GM23338 (cell line): ENCODE measurements around the gene PLCG2. TPM values are rescaled to one million over a fixed set of nuclear protein-coding genes. Genes with fewer than 3 reads are reported as not detected.

Experiments used
- ATAC-seq: fragments of 200-7000 bp; cut with Tn5 transposase; 3 replicates; pipeline ENCODE4 v1.9.1; 2020
- DNase-seq: peaks from one replicate; pipeline ENCODE4 v3.0.0-alpha.2; 2015; ENCODE audit warnings: low spot score
- H2AFZ ChIP-seq: fragments of 200-600 bp; sonication (generic); 2 replicates; pipeline ENCODE4 v1.8.0; 2016; ENCODE audit warnings: antibody characterized with exemption, mild to moderate bottlenecking, moderate library complexity
- H3F3A ChIP-seq: fragments of 200-600 bp; sonication (generic); replicated peaks from 2 replicates; pipeline ENCODE4 v1.8.0; 2017; ENCODE audit warnings: antibody characterized with exemption, mixed run types, low read depth
- H3K27ac ChIP-seq: fragments of 200-600 bp; sonication (generic); 2 replicates; pipeline ENCODE4 v1.6.1; 2016; ENCODE audit warnings: low read depth
- H3K27me3 ChIP-seq: fragments of 200-600 bp; sonication (generic); 2 replicates; pipeline ENCODE4 v1.8.0; 2016; ENCODE audit warnings: mild to moderate bottlenecking, mixed run types, moderate library complexity; ENCODE audit not compliant: insufficient read depth
- H3K36me3 ChIP-seq: fragments of 200-600 bp; sonication (generic); 2 replicates; pipeline ENCODE4 v1.8.0; 2016; ENCODE audit warnings: mild to moderate bottlenecking; ENCODE audit not compliant: insufficient read depth
- H3K4me1 ChIP-seq: fragments of 200-600 bp; sonication (generic); 2 replicates; pipeline ENCODE4 v1.8.0; 2016; ENCODE audit warnings: mild to moderate bottlenecking, moderate library complexity; ENCODE audit not compliant: insufficient read depth
- H3K4me2 ChIP-seq: fragments of 200-600 bp; sonication (generic); 2 replicates; pipeline ENCODE4 v1.7.1; 2017; ENCODE audit warnings: mixed run types
- H3K4me3 ChIP-seq: fragments of 200-600 bp; sonication (generic); 2 replicates; pipeline ENCODE4 v1.6.1; 2016; ENCODE audit warnings: mixed run types
- H3K79me2 ChIP-seq: fragments of 200-600 bp; sonication (generic); replicated peaks from 2 replicates; pipeline ENCODE4 v1.8.0; 2017; ENCODE audit warnings: mild to moderate bottlenecking; ENCODE audit not compliant: insufficient read depth
- H3K9me2 ChIP-seq: fragments of 200-600 bp; sonication (generic); 2 replicates; pipeline ENCODE4 v1.8.0; 2017; ENCODE audit not compliant: insufficient read depth
- H4K20me1 ChIP-seq: fragments of 200-600 bp; sonication (generic); replicated peaks from 2 replicates; pipeline ENCODE4 v1.8.0; 2017; ENCODE audit warnings: mild to moderate bottlenecking; ENCODE audit not compliant: insufficient read depth
- H3K27ac Mint-ChIP-seq: 2 replicates; pipeline ENCODE4 v1.8.0; 2020; ENCODE audit warnings: inconsistent platforms, mild to moderate bottlenecking, moderate library complexity, mixed read lengths
- H3K27me3 Mint-ChIP-seq: 3 replicates; pipeline ENCODE4 v1.8.0; 2022; ENCODE audit warnings: low read depth, mild to moderate bottlenecking, moderate library complexity, mixed read lengths, inconsistent platforms; ENCODE audit not compliant: insufficient read depth, poor library complexity
- H3K36me3 Mint-ChIP-seq: 3 replicates; pipeline ENCODE4 v1.8.0; 2021; ENCODE audit warnings: low read depth, mild to moderate bottlenecking, inconsistent platforms, moderate library complexity, mixed read lengths
- H3K4me1 Mint-ChIP-seq: 3 replicates; pipeline ENCODE4 v1.8.0; 2020; ENCODE audit warnings: mild to moderate bottlenecking, inconsistent platforms, mixed read lengths
- H3K4me3 Mint-ChIP-seq: 3 replicates; pipeline ENCODE4 v1.8.0; 2021; ENCODE audit warnings: moderate library complexity, mild to moderate bottlenecking, inconsistent platforms, mixed read lengths
- H3K9me3 Mint-ChIP-seq: 3 replicates; pipeline ENCODE4 v1.8.0; 2020; ENCODE audit warnings: moderate library complexity, mild to moderate bottlenecking, inconsistent platforms, mixed read lengths
- CREB1 ChIP-seq: fragments of 250-450 bp; sonication (Bioruptor Pico); IDR thresholded peaks from 2 replicates; pipeline ENCODE4 v1.5.0; 2020; ENCODE audit warnings: low read depth, mild to moderate bottlenecking, moderate library complexity
- EZH2 ChIP-seq: fragments of 200-600 bp; sonication (generic); IDR thresholded peaks from one replicate; pipeline ENCODE4 v1.8.0; 2017; ENCODE audit warnings: antibody characterized with exemption, mild to moderate bottlenecking, low read depth; ENCODE audit not compliant: unreplicated experiment
- EZH2phosphoT487 ChIP-seq: fragments of 200-600 bp; sonication (generic); IDR thresholded peaks from one replicate; pipeline ENCODE4 v1.8.1; 2018; ENCODE audit warnings: antibody characterized with exemption; ENCODE audit not compliant: unreplicated experiment
- JUNB ChIP-seq: IDR thresholded peaks from one replicate; pipeline ENCODE4 v1.6.1; 2016; ENCODE audit warnings: antibody characterized with exemption; ENCODE audit not compliant: unreplicated experiment
- NANOG ChIP-seq: IDR thresholded peaks from 2 replicates; pipeline ENCODE4 v1.6.1; 2016; ENCODE audit warnings: antibody characterized with exemption, borderline replicate concordance
- POLR2AphosphoS5 ChIP-seq: IDR thresholded peaks from 2 replicates; pipeline ENCODE4 v1.6.1; 2016; ENCODE audit warnings: antibody characterized with exemption, low read depth
- STAT1 ChIP-seq: IDR thresholded peaks from one replicate; pipeline ENCODE4 v1.6.1; 2016; ENCODE audit warnings: antibody characterized with exemption; ENCODE audit not compliant: unreplicated experiment
- ZNF114 ChIP-seq: fragments of 250-450 bp; sonication (Bioruptor Pico); IDR thresholded peaks from 2 replicates; pipeline ENCODE4 v1.5.0; 2020; ENCODE audit warnings: mild to moderate bottlenecking, moderate library complexity
- ZNF331 ChIP-seq: fragments of 250-450 bp; sonication (Bioruptor Pico); IDR thresholded peaks from 2 replicates; pipeline ENCODE4 v1.5.0; 2020; ENCODE audit warnings: low read depth, mild to moderate bottlenecking, moderate library complexity
- polyA plus RNA-seq: library from polyadenylated mRNA; unstranded; fragments of >200 nt; fragmentation: Nextera tagmentation; extraction: Ambion mirVana; gene quantifications from 2 replicates; pipeline ENCODE4 v1.2.1, GENCODE V29; 2016
- total RNA-seq: library from RNA; depleted of rRNA; stranded (reverse); fragments of >200 nt; shearing (Covaris generic); gene quantifications from 2 replicates; pipeline ENCODE4 v1.2.3, GENCODE V29; 2014
- TF ChIP-seq, protein P1 (sequence below), 2 experiments: fragments of 200-600 bp in 1 of 2; sonication (generic) in 1 of 2; conservative IDR thresholded peaks; 2 replicates each; pipeline versions ENCODE4 v1.5.1 to v1.6.1; 2016 to 2017; ENCODE audit warnings: antibody characterized with exemption in 2 of 2, low read depth in 2 of 2, mild to moderate bottlenecking in 2 of 2, moderate library complexity in 1 of 2
- TF ChIP-seq, protein P2 (sequence below): fragments of 250-450 bp; sonication (Bioruptor Pico); IDR thresholded peaks from 2 replicates; pipeline ENCODE4 v1.5.0; 2020; ENCODE audit warnings: mild to moderate bottlenecking, moderate library complexity
- TF ChIP-seq, protein P3 (sequence below): IDR thresholded peaks from one replicate; pipeline ENCODE4 v1.6.1; 2018; ENCODE audit warnings: antibody characterized with exemption; ENCODE audit not compliant: unreplicated experiment
- TF ChIP-seq, protein P4 (sequence below): IDR thresholded peaks from 2 replicates; pipeline ENCODE4 v1.6.1; 2016; ENCODE audit warnings: antibody characterized with exemption

Gene PLCG2
- total and polyA plus RNA-seq, 2 experiments from 2014 or later, result 2.4 to 5.9 TPM

DNA sequence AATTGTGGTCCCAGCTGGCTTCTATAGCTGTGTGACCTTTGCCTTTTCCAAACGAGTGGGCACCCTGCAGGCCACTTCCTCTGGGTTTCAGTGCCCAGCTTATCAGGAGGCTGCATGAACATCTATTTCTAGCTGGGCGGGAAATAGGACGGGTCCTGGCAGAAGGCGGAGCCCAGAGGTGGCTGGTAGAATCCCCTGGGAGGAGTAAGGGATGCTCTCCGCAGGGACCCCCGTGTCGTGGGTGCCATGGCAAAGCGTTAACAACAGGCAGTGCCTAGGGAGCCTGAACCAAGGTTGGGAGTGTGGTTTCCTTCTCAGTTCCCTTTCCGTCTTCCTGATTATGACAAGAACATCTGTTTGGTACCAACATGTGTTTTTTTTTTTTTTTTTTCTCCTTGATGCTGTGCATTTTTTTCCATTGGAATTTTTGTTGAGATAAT is 58.2 kb downstream of the PLCG2 start:
- no peak overlapping the region for H3K4me2 ChIP-seq
- H3K27me3 ChIP-seq, result no peaks in the 10 kb centered on the region
- H3K79me2 ChIP-seq, result no peaks in the 10 kb centered on the region
- Mint-ChIP-seq H3K36me3 (no peaks in the 10 kb centered on the region), H3K4me3 (no peak overlapping the region), H3K4me1 (peaks cover 11% of the 10 kb centered on the region), H3K27me3 (peaks cover 9% of the 10 kb centered on the region), H3K27ac (no peak overlapping the region), H3K9me3 (no peaks in the 10 kb centered on the region)
- H2AFZ ChIP-seq, result no peak overlapping the region
- ATAC-seq, result no peak
- no peak for DNase-seq
- H3F3A ChIP-seq, result no peaks in the 10 kb centered on the region
- TF ChIP-seq JUNB, result no peak
- TF ChIP-seq, protein P1, sequence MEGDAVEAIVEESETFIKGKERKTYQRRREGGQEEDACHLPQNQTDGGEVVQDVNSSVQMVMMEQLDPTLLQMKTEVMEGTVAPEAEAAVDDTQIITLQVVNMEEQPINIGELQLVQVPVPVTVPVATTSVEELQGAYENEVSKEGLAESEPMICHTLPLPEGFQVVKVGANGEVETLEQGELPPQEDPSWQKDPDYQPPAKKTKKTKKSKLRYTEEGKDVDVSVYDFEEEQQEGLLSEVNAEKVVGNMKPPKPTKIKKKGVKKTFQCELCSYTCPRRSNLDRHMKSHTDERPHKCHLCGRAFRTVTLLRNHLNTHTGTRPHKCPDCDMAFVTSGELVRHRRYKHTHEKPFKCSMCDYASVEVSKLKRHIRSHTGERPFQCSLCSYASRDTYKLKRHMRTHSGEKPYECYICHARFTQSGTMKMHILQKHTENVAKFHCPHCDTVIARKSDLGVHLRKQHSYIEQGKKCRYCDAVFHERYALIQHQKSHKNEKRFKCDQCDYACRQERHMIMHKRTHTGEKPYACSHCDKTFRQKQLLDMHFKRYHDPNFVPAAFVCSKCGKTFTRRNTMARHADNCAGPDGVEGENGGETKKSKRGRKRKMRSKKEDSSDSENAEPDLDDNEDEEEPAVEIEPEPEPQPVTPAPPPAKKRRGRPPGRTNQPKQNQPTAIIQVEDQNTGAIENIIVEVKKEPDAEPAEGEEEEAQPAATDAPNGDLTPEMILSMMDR (conservative IDR thresholded peaks at IDR 0.05; ENCODE audit: low read depth in 2 of 2), result no peak
- TF ChIP-seq STAT1, result no peak
- TF ChIP-seq EZH2phosphoT487, result no peak
- TF ChIP-seq, protein P2, sequence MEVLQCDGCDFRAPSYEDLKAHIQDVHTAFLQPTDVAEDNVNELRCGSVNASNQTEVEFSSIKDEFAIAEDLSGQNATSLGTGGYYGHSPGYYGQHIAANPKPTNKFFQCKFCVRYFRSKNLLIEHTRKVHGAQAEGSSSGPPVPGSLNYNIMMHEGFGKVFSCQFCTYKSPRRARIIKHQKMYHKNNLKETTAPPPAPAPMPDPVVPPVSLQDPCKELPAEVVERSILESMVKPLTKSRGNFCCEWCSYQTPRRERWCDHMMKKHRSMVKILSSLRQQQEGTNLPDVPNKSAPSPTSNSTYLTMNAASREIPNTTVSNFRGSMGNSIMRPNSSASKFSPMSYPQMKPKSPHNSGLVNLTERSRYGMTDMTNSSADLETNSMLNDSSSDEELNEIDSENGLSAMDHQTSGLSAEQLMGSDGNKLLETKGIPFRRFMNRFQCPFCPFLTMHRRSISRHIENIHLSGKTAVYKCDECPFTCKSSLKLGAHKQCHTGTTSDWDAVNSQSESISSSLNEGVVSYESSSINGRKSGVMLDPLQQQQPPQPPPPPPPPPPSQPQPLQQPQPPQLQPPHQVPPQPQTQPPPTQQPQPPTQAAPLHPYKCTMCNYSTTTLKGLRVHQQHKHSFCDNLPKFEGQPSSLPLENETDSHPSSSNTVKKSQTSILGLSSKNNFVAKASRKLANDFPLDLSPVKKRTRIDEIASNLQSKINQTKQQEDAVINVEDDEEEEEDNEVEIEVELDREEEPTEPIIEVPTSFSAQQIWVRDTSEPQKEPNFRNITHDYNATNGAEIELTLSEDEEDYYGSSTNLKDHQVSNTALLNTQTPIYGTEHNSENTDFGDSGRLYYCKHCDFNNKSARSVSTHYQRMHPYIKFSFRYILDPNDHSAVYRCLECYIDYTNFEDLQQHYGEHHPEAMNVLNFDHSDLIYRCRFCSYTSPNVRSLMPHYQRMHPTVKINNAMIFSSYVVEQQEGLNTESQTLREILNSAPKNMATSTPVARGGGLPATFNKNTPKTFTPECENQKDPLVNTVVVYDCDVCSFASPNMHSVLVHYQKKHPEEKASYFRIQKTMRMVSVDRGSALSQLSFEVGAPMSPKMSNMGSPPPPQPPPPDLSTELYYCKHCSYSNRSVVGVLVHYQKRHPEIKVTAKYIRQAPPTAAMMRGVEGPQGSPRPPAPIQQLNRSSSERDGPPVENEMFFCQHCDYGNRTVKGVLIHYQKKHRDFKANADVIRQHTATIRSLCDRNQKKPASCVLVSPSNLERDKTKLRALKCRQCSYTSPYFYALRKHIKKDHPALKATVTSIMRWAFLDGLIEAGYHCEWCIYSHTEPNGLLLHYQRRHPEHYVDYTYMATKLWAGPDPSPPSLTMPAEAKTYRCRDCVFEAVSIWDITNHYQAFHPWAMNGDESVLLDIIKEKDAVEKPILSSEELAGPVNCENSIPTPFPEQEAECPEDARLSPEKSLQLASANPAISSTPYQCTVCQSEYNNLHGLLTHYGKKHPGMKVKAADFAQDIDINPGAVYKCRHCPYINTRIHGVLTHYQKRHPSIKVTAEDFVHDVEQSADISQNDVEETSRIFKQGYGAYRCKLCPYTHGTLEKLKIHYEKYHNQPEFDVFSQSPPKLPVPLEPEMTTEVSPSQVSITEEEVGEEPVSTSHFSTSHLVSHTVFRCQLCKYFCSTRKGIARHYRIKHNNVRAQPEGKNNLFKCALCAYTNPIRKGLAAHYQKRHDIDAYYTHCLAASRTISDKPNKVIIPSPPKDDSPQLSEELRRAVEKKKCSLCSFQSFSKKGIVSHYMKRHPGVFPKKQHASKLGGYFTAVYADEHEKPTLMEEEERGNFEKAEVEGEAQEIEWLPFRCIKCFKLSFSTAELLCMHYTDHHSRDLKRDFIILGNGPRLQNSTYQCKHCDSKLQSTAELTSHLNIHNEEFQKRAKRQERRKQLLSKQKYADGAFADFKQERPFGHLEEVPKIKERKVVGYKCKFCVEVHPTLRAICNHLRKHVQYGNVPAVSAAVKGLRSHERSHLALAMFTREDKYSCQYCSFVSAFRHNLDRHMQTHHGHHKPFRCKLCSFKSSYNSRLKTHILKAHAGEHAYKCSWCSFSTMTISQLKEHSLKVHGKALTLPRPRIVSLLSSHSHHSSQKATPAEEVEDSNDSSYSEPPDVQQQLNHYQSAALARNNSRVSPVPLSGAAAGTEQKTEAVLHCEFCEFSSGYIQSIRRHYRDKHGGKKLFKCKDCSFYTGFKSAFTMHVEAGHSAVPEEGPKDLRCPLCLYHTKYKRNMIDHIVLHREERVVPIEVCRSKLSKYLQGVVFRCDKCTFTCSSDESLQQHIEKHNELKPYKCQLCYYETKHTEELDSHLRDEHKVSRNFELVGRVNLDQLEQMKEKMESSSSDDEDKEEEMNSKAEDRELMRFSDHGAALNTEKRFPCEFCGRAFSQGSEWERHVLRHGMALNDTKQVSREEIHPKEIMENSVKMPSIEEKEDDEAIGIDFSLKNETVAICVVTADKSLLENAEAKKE (CRISPR knock-in tag), result no peak
- no peak for TF ChIP-seq NANOG
- TF ChIP-seq, protein P3, sequence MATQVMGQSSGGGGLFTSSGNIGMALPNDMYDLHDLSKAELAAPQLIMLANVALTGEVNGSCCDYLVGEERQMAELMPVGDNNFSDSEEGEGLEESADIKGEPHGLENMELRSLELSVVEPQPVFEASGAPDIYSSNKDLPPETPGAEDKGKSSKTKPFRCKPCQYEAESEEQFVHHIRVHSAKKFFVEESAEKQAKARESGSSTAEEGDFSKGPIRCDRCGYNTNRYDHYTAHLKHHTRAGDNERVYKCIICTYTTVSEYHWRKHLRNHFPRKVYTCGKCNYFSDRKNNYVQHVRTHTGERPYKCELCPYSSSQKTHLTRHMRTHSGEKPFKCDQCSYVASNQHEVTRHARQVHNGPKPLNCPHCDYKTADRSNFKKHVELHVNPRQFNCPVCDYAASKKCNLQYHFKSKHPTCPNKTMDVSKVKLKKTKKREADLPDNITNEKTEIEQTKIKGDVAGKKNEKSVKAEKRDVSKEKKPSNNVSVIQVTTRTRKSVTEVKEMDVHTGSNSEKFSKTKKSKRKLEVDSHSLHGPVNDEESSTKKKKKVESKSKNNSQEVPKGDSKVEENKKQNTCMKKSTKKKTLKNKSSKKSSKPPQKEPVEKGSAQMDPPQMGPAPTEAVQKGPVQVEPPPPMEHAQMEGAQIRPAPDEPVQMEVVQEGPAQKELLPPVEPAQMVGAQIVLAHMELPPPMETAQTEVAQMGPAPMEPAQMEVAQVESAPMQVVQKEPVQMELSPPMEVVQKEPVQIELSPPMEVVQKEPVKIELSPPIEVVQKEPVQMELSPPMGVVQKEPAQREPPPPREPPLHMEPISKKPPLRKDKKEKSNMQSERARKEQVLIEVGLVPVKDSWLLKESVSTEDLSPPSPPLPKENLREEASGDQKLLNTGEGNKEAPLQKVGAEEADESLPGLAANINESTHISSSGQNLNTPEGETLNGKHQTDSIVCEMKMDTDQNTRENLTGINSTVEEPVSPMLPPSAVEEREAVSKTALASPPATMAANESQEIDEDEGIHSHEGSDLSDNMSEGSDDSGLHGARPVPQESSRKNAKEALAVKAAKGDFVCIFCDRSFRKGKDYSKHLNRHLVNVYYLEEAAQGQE, result no peak
- TF ChIP-seq POLR2AphosphoS5, result no peak
- no peak for TF ChIP-seq EZH2
- TF ChIP-seq, protein P4, sequence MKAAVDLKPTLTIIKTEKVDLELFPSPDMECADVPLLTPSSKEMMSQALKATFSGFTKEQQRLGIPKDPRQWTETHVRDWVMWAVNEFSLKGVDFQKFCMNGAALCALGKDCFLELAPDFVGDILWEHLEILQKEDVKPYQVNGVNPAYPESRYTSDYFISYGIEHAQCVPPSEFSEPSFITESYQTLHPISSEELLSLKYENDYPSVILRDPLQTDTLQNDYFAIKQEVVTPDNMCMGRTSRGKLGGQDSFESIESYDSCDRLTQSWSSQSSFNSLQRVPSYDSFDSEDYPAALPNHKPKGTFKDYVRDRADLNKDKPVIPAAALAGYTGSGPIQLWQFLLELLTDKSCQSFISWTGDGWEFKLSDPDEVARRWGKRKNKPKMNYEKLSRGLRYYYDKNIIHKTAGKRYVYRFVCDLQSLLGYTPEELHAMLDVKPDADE, result no peak
- no peak for TF ChIP-seq ZNF331 (CRISPR knock-in tag)
- no peak for TF ChIP-seq CREB1 (CRISPR knock-in tag)
- no peak for TF ChIP-seq ZNF114 (CRISPR knock-in tag)
- no peak overlapping the region for H3K4me3 ChIP-seq
- H3K4me1 ChIP-seq, result peaks cover under 1% of the 10 kb centered on the region; the same call in 1 of the 2 replicates
- H4K20me1 ChIP-seq, result no peaks in the 10 kb centered on the region
- H3K36me3 ChIP-seq, result no peaks in the 10 kb centered on the region
- H3K27ac ChIP-seq, result no peak overlapping the region
- H3K9me2 ChIP-seq, result no peaks in the 10 kb centered on the region
